Testis (tissue), 3 donors: ENCODE results near the gene DVL1. TPM values are rescaled to one million over a fixed set of nuclear protein-coding genes. Genes with fewer than 3 reads are reported as not detected.

Experiments used
- DNase-seq: peaks from one replicate; pipeline ENCODE4 v3.0.0-alpha.2; 2019
- H3K27ac ChIP-seq, 2 donors: fragments of 200-600 bp; sonication (generic); one replicate each; pipeline ENCODE4 v1.5.1; 2019
- H3K27me3 ChIP-seq: fragments of 200-600 bp; sonication (generic); one replicate; pipeline ENCODE4 v1.5.1; 2019
- H3K36me3 ChIP-seq: fragments of 200-600 bp; sonication (generic); one replicate; pipeline ENCODE4 v1.5.1; 2017; ENCODE audit warnings: low read depth; ENCODE audit errors: missing control alignments
- H3K4me1 ChIP-seq: fragments of 200-600 bp; sonication (generic); one replicate; pipeline ENCODE4 v1.5.1; 2019
- H3K4me3 ChIP-seq, 2 donors: fragments of 200-600 bp; sonication (generic); one replicate each; pipeline ENCODE4 v1.5.1; 2017 to 2019
- H3K9me3 ChIP-seq: fragments of 200-600 bp; sonication (generic); one replicate; pipeline ENCODE4 v1.5.1; 2017
- CTCF ChIP-seq, 3 experiments: fragments of 450-650 bp in 2 of 3; fragments of 200-600 bp in 1 of 3; sonication (generic) in 1 of 3; IDR thresholded peaks; one replicate each; pipeline ENCODE4 v1.5.1; 2016 to 2019; ENCODE audit warnings: antibody characterized with exemption in 3 of 3, mild to moderate bottlenecking in 2 of 3, moderate library complexity in 1 of 3
- POLR2A ChIP-seq: fragments of 450-650 bp; IDR thresholded peaks from one replicate; pipeline ENCODE4 v1.6.1; 2017; ENCODE audit warnings: antibody characterized with exemption, mild to moderate bottlenecking, moderate library complexity
- WGBS, 2 donors: methylation state at CpG; one replicate each; pipeline ENCODE4 v1.1.5; 2018; 5-methylcytosine and 5-hydroxymethylcytosine counted together
- intact Hi-C: fragments of 100-400 bp; cut with DNase I; formaldehyde crosslinking; loops from one replicate; pipeline ENCODE4 v1.15.1; 2023; ENCODE audit warnings: low total_unique reads
- polyA plus RNA-seq: library from polyadenylated mRNA; stranded (reverse); fragments of 350-450 nt; fragmentation: Illumina TruSeq; extraction: RNeasy Lipid Tissue Mini Kit (QIAGEN cat#74804); gene quantifications from one replicate; pipeline ENCODE4 v1.2.3, GENCODE V29; 2014; ENCODE audit warnings: low read depth, low replicate concordance; ENCODE audit not compliant: insufficient read depth
- total RNA-seq, 2 donors: library from RNA; depleted of rRNA; stranded (reverse); fragments of >200 nt; gene quantifications; one replicate each; pipeline ENCODE4 v1.2.3, GENCODE V29; 2016

Gene DVL1
- total and polyA plus RNA-seq, 3 donors from 2014 or later = 65.8 to 183 (median 169) TPM

GRCh38 chr1:1338278-1338677 is 10.9 kb downstream of the DVL1 start:
- Histone ChIP-seq H3K36me3 (no peaks in the 10 kb centered on the region), H3K27ac (no peak overlapping the region)
- no peak for TF ChIP-seq POLR2A
- TF ChIP-seq CTCF (IDR thresholded peaks at IDR 0.05) = no peak

GRCh38 chr1:1337793-1338147 is 11.4 kb downstream of the DVL1 start:
- Histone ChIP-seq H3K27me3 (no peaks in the 10 kb centered on the region), H3K27ac (no peak overlapping the region), H3K36me3 (no peaks in the 10 kb centered on the region), H3K4me1 (peaks cover 8% of the 10 kb centered on the region), H3K4me3 (no peak overlapping the region), H3K9me3 (no peaks in the 10 kb centered on the region)
- TF ChIP-seq POLR2A (no peak), CTCF (IDR thresholded peaks at IDR 0.05) (no peak)
- intact Hi-C loops = no loop called here
- no peak for DNase-seq
- WGBS, 2 donors = 71 to 77% methylated on average over 17 to 18 of the region's 18 CpGs

More at GRCh38 chr1:1338278-1338677, 10.9 kb downstream of the DVL1 start:
- intact Hi-C loops = no loop called here
- H3K27me3 ChIP-seq = no peaks in the 10 kb centered on the region
- DNase-seq = no peak
- 90% methylated on average over 31 of the region's 36 CpGs; no CpG with 5 or more reads in 1 of the 2 donors for WGBS, 2 donors
- H3K9me3 ChIP-seq = no peaks in the 10 kb centered on the region
- H3K4me1 ChIP-seq = peaks cover 4% of the 10 kb centered on the region
- H3K4me3 ChIP-seq = no peak overlapping the region

GRCh38 chr1:1336931-1337792 is 12.1 kb downstream of the DVL1 start:
- Histone ChIP-seq H3K27me3 (no peaks in the 10 kb centered on the region), H3K4me1 (peaks cover 8% of the 10 kb centered on the region), H3K27ac (no peak overlapping the region), H3K4me3 (no peak overlapping the region), H3K36me3 (no peaks in the 10 kb centered on the region), H3K9me3 (no peaks in the 10 kb centered on the region)
- no peak for DNase-seq
- no peak for TF ChIP-seq POLR2A
- no peak for TF ChIP-seq CTCF (IDR thresholded peaks at IDR 0.05)
- WGBS, 2 donors = 96% methylated on average over 22 to 32 of the region's 32 CpGs
- intact Hi-C loops = no loop called here

GRCh38 chr1:1336446-1336845 is 12.8 kb downstream of the DVL1 start:
- Histone ChIP-seq H3K27me3 (no peaks in the 10 kb centered on the region), H3K27ac (no peak overlapping the region), H3K4me3 (no peak overlapping the region), H3K36me3 (no peaks in the 10 kb centered on the region), H3K4me1 (peaks cover 8% of the 10 kb centered on the region), H3K9me3 (no peaks in the 10 kb centered on the region)
- WGBS, 2 donors = 91 to 94% methylated on average over 12 to 20 of the region's 26 CpGs
- intact Hi-C loops = no loop called here
- DNase-seq = no peak
- TF ChIP-seq POLR2A (no peak), CTCF (IDR thresholded peaks at IDR 0.05) (no peak)

GRCh38 chr1:1335792-1336248 is 13.4 kb downstream of the DVL1 start:
- no peak for TF ChIP-seq CTCF (IDR thresholded peaks at IDR 0.05)
- no peak for TF ChIP-seq POLR2A
- Histone ChIP-seq H3K27me3 (no peaks in the 10 kb centered on the region), H3K36me3 (no peaks in the 10 kb centered on the region), H3K9me3 (no peaks in the 10 kb centered on the region), H3K4me1 (peaks cover 8% of the 10 kb centered on the region), H3K4me3 (no peak overlapping the region), H3K27ac (no peak overlapping the region)
- intact Hi-C loops = no loop called here
- 91 to 100% methylated on average over 1 to 21 of the region's 21 CpGs for WGBS, 2 donors
- no peak for DNase-seq
